Activated CD8-positive, alpha-beta memory T cell treated with anti-CD3 and anti-CD28 coated beads for 48 hours (primary cell): ENCODE measurements around the gene TK2.
"Not testable (repeated sequence)": the region's sequence is repeated elsewhere in the genome, so short reads cannot be mapped to it uniquely, and the experiment has no call there.

Experiments used
- DNase-seq, 3 experiments: peaks; one replicate each; pipeline ENCODE4 v3.0.0-alpha.2; 2020; ENCODE audit warnings: low read depth in 2 of 3, low spot score in 2 of 3

The TK2 gene

DNA sequence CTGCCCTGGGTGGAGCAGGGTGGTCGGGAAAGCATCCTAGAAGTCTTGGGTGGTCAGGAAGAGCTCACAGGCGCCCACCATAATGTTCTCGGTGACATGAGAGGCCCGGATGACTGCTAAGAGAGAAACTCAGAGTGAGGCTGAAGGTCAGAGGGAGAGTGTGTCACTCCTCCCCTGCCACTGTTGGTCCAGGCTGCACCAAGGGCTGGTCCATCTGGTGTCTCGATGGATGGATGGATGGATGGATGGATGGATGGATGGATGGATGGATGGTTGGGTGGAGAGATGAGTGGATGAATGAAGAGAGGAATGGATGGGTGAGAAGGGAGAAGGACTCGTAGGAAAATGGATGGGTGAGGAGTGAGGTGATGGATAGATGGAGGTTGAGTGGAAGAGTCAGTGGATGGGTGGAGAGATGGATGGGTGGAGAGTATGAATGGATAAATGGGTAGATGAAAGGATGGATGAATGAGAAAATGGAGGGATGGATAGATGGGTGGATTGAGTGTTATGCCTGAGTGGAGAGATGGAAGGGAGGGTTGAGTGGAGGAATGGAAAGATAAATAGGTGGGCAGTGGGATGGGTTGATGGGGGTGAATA is 79.9 kb downstream of the TK2 start:
- DNase-seq, result no peak

DNA sequence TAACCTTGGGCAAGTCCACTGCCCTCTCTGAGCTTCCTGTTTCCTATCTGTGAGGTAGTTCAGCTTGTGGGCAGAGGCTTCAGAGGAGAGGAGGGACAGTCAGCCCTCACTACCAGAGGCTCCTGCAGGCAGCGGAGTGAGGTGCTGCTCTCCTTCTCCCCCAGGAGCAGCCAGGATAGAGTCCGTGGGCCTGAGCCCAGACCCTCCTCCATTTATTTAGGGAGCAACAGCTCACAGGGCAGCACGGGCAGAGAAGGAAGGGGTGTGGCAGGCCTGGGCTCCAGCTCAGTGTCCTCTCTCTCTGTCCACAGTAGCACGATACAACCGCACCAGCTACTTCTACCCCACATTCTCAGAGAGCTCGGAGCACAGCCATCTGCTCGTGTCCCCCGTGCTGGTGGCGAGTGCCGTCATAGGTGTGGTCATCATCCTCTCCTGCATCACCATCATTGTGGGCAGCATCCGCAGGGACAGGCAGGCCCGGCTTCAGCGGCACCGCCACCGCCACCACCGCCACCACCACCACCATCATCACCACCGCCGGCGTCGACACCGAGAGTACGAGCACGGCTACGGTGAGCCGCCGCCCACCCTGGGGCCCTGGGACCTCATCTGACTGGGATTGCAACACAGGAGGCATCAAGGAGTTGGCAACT is 80.5 kb downstream of the TK2 start:
- no peak for DNase-seq

DNA sequence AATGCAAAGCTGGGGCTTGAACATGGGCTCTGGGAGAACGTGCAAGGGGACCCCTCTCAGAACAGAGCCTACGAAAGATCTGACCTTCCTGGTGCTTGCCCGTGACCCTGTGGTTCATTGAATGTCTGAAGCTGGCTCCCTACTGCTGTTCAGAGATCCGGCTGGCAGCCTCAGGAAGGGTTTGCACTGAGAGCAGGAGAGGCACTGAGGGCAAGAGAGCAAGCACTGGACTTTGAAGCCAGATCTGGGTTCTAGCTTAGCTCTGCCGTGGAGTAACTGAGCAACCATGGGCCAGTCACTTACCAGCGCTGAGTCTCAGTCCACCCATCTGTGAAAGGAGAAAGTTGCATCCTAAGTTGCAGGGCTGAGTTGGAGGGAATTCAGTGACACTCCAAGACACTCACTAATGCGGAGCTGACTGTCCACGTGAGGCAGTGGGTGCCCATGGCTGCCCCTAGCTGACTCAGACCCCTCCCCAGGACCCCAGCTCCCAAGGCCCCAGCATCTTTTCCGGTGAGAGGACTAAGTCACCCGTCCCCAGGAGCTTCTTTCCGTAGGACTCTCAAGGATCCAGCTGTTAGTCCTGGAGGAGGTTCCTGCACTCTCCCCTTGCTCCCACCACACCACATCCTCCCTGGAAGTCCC is 81.5 kb downstream of the TK2 start:
- no peak for DNase-seq

- no peak for DNase-seq
These were observed 82.3 kb downstream of the TK2 start for GRCh38 chr16:66467611-66468010.

GRCh38 chr16:66466636-66467035 is 83.3 kb downstream of the TK2 start:
- not testable (repeated sequence) for DNase-seq

DNA sequence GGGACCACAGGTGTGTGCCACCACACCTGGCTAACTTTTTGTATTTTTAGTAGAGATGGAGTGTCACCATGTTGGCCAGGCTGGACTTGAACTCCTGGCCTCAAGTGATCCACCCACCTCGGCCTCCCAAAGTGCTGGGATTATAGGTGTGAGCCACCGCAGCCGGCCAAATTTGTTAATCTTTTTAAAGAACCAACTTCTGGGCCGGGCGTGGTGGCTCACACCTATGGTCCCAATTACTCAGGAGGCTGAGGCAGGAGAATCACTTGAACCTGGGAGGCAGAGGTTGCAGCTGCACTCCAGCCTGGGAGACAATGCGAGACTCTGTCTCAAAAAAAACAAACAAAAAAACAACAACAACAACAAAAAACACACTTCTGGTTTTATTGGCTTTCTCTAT is 84.0 kb downstream of the TK2 start:
- not testable (repeated sequence) for DNase-seq

GRCh38 chr16:66462912-66463311 is 87.0 kb downstream of the TK2 start:
- DNase-seq, result no peak

DNA sequence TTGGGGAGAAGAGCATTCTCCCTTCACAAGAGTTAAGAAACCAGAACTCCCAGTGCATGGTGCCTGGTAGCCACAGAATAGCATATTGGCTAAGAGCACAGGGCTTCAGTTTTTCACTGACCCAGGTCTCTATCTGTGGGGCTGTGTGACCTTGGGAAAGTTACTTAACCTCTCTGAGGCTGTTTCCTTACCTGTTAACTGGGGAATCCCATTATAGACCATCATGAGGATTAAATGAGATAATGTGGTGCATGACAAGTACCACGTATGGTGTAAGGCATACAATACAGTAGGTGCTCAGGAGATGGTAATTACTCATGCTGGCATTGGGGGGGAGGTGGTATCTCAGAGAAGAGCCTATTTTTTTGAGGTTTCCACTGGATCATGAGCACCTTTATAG is 89.2 kb downstream of the TK2 start:
- DNase-seq, result no peak

GRCh38 chr16:66459878-66460277 is 90.0 kb downstream of the TK2 start:
- no peak for DNase-seq

GRCh38 chr16:66458853-66459252 is 91.1 kb downstream of the TK2 start:
- DNase-seq, result no peak

DNA sequence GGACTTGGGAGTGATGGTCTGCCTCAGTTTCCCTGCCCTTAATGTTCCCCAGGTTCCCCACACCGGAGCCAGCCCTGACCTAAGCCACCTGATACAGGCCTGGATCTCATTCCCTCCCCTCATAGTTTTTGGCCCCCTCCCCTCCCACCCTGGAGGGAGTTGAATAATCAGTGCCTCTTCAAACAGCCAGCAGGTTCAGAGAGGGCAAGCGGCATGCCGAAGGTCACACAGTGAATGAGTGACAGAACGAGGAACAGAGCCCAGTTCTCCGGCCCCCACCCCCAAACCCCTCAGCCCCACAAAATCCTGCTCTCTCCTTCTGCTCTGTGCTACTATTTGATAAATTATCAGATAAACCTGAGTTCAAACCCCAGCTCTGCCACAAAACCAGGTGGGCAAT is 91.6 kb downstream of the TK2 start:
- DNase-seq, result no peak
